IMR-90 (cell line): Measurements from ENCODE around the gene INAVA. TPM values are rescaled to one million over a fixed set of nuclear protein-coding genes. Genes with fewer than 3 reads are reported as not detected.

Experiments
- ATAC-seq: fragments of 200-7000 bp; cut with Tn5 transposase; 2 replicates; pipeline ENCODE4 v1.9.1; 2020; ENCODE audit warnings: low read depth, mild to moderate bottlenecking, moderate library complexity
- BruUV-seq: library from RNA; stranded (reverse); fragments of 400-500 nt; replicated peaks from 2 replicates; lab custom pipeline; 2021; lab: Mats Ljungman, UMichigan
- CTCF ChIA-PET: fragments of 300-600 bp; formaldehyde crosslinking; extraction: SDS; loops from one replicate; lab custom pipeline; 2021; ENCODE audit warnings: antibody characterized with exemption; lab: Yijun Ruan, JAX
- POLR2A ChIA-PET: fragments of 300-600 bp; sonication (Branson Sonifier 250); formaldehyde crosslinking; loops from one replicate; lab custom pipeline; 2022; ENCODE audit warnings: antibody characterized with exemption; ENCODE audit not compliant: unreplicated experiment; lab: Charles Lee
- DNase-seq: peaks from one replicate; pipeline ENCODE4 v3.0.0; 2013
- H2AFZ ChIP-seq: replicated peaks from 2 replicates; pipeline ENCODE3; 2013; ENCODE audit warnings: low read length, mild to moderate bottlenecking; ENCODE audit not compliant: poor library complexity
- H2AK5ac ChIP-seq: 2 replicates; pipeline ENCODE4 v1.6.1; 2013; ENCODE audit warnings: low read depth, low read length, inconsistent platforms
- H2AK9ac ChIP-seq: replicated peaks from 2 replicates; pipeline ENCODE3; 2013; ENCODE audit warnings: mild to moderate bottlenecking, low read depth, low read length, moderate library complexity; ENCODE audit not compliant: poor library complexity
- H2BK120ac ChIP-seq: 2 replicates; pipeline ENCODE4 v1.6.1; 2013; ENCODE audit warnings: low read depth, low read length, inconsistent platforms
- H2BK15ac ChIP-seq: 3 replicates; pipeline ENCODE4 v1.6.1; 2013; ENCODE audit warnings: low read depth, low read length, inconsistent platforms
- H2BK20ac ChIP-seq: 2 replicates; pipeline ENCODE4 v1.6.1; 2013; ENCODE audit warnings: low read depth, mild to moderate bottlenecking, inconsistent platforms, low read length, moderate library complexity
- H2BK5ac ChIP-seq: 2 replicates; pipeline ENCODE4 v1.6.1; 2013; ENCODE audit warnings: mild to moderate bottlenecking, low read depth, low read length, inconsistent platforms; ENCODE audit not compliant: poor library complexity, severe bottlenecking
- H3K14ac ChIP-seq: replicated peaks from 2 replicates; pipeline ENCODE4 v1.6.1; 2013; ENCODE audit warnings: low read depth, low read length, inconsistent platforms
- H3K18ac ChIP-seq: 2 replicates; pipeline ENCODE4 v1.6.1; 2013; ENCODE audit warnings: low read depth, low read length, control low read depth
- H3K23ac ChIP-seq: 2 replicates; pipeline ENCODE4 v1.6.1; 2013; ENCODE audit warnings: low read depth, low read length, inconsistent platforms
- H3K27ac ChIP-seq: 2 replicates; pipeline ENCODE4 v1.5.1; 2013; ENCODE audit warnings: mild to moderate bottlenecking, control low read depth, low read length; ENCODE audit not compliant: insufficient read depth
- H3K27me3 ChIP-seq: 2 replicates; pipeline ENCODE4 v1.6.1; 2013; ENCODE audit warnings: low read length; ENCODE audit not compliant: control insufficient read depth, insufficient read depth
- H3K36me3 ChIP-seq: 2 replicates; pipeline ENCODE4 v1.6.1; 2013; ENCODE audit warnings: low read length, mixed read lengths; ENCODE audit not compliant: control insufficient read depth, insufficient read depth
- H3K4ac ChIP-seq: 2 replicates; pipeline ENCODE4 v1.6.1; 2013; ENCODE audit warnings: low read depth, low read length, inconsistent platforms
- H3K4me1 ChIP-seq: 2 replicates; pipeline ENCODE4 v1.6.1; 2013; ENCODE audit warnings: low read length, mixed read lengths; ENCODE audit not compliant: control insufficient read depth, insufficient read depth
- H3K4me2 ChIP-seq: 2 replicates; pipeline ENCODE4 v1.6.1; 2013; ENCODE audit warnings: low read depth, mild to moderate bottlenecking, control low read depth, low read length, moderate library complexity
- H3K4me3 ChIP-seq: 2 replicates; pipeline ENCODE4 v1.5.1; 2013; ENCODE audit warnings: low read depth, mild to moderate bottlenecking, control low read depth, low read length, moderate library complexity; ENCODE audit not compliant: insufficient read depth
- H3K56ac ChIP-seq: 2 replicates; pipeline ENCODE4 v1.6.1; 2013; ENCODE audit warnings: low read length, inconsistent platforms; ENCODE audit not compliant: insufficient read depth; ENCODE audit errors: extremely low read depth
- H3K79me1 ChIP-seq, 2 experiments: 2 replicates each; pipeline ENCODE4 v1.6.1; 2013; ENCODE audit warnings: low read length in 2 of 2, inconsistent platforms in 1 of 2, low read depth in 1 of 2
- H3K9ac ChIP-seq: 2 replicates; pipeline ENCODE4 v1.6.1; 2013; ENCODE audit warnings: low read depth, low read length, control low read depth
- H3K9me1 ChIP-seq: 2 replicates; pipeline ENCODE4 v1.6.1; 2013; ENCODE audit warnings: low read length, inconsistent platforms; ENCODE audit not compliant: insufficient read depth
- H3K9me3 ChIP-seq: 2 replicates; pipeline ENCODE4 v1.6.1; 2013; ENCODE audit warnings: low read length; ENCODE audit not compliant: control insufficient read depth, insufficient read depth
- H4K20me1 ChIP-seq: 2 replicates; pipeline ENCODE4 v1.6.1; 2013; ENCODE audit warnings: low read length, inconsistent platforms; ENCODE audit not compliant: insufficient read depth
- H4K5ac ChIP-seq: 2 replicates; pipeline ENCODE4 v1.6.1; 2013; ENCODE audit warnings: mild to moderate bottlenecking, low read depth, low read length, control low read depth
- H4K8ac ChIP-seq, 2 experiments: 2 replicates each; pipeline ENCODE4 v1.6.1; 2013; ENCODE audit warnings: low read depth in 2 of 2, low read length in 2 of 2, control low read depth in 1 of 2, inconsistent platforms in 1 of 2
- H4K91ac ChIP-seq: 2 replicates; pipeline ENCODE4 v1.6.1; 2013; ENCODE audit warnings: low read depth, low read length, inconsistent platforms; ENCODE audit not compliant: insufficient read depth
- SMC3 ChIP-seq: fragments of 150-350 bp; IDR thresholded peaks from 2 replicates; pipeline ENCODE4 v1.6.1; 2016; ENCODE audit warnings: low read depth, mild to moderate bottlenecking, antibody characterized with exemption, low read length, moderate library complexity
- WGBS, 2 experiments: methylation state at CpG; one replicate each; pipeline versions ENCODE4 v1.1.5 to v1.1.7; 2013; ENCODE audit warnings: missing lambda C conversion rate in 2 of 2; ENCODE audit not compliant: insufficient read length in 1 of 2; ENCODE audit errors: extremely low coverage in 2 of 2; 5-methylcytosine and 5-hydroxymethylcytosine counted together
- dilution Hi-C: fragments of 300-500 bp; cut with HindIII; formaldehyde crosslinking; loops from one replicate; pipeline ENCODE4 v1.14.3; 2018; ENCODE audit warnings: low sequenced_read_pairs; ENCODE audit not compliant: unreplicated experiment
- in situ Hi-C: fragments of 300-500 bp; cut with MboI; formaldehyde crosslinking; loops from 3 replicates; pipeline ENCODE4 v1.14.3; 2019; ENCODE audit warnings: low sequenced_read_pairs, inconsistent platforms, mixed read lengths
- intact Hi-C: fragments of 100-400 bp; cut with micrococcal nuclease; formaldehyde crosslinking; loops from 2 replicates; pipeline ENCODE4 v1.10.0; 2022
- polyA plus RNA-seq, 3 experiments: library from polyadenylated mRNA; depleted of rRNA; stranded (reverse); fragments of >200 nt; gene quantifications; 2 replicates each; pipeline ENCODE4 v1.2.3, GENCODE V29; 2012; ENCODE audit warnings: low replicate concordance in 1 of 3
- total RNA-seq: library from RNA; depleted of rRNA; stranded (reverse); fragments of >200 nt; gene quantifications from 2 replicates; pipeline ENCODE4 v1.2.3, GENCODE V29; 2012

The INAVA gene
- total and polyA plus RNA-seq, 2 of the 4 experiments (the other 2 are of a cell fraction): under 0.01 to 0.07 TPM

DNA sequence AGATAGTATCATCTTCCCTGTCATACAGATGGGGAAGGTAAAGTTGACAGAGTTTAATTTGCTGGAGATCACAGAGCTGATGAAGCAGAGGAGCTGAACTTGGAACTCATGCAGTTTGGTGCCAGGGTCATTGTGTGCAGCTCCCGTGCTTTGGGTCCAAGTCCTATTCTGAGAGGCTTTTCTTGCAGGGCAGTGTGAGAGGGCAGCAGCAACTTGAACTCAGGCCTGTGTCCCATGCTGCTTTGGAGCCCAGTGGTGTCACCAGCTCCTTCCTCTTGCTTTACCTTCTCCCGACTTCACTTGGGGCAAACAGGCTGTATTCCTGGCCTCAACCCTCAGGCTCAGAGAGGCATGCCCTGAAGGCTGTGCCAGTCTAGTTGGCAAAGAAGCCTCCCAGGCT lies 24.7 kb downstream of the INAVA start:
- Histone ChIP-seq H4K91ac (no peak overlapping the region), H4K8ac (no peak overlapping the region), H3K4me1 (no peaks in the 10 kb centered on the region), H3K27me3 (peaks cover 31% of the 10 kb centered on the region), H3K9ac (no peak overlapping the region), H4K20me1 (no peaks in the 10 kb centered on the region), H3K36me3 (no peaks in the 10 kb centered on the region), H3K9me3 (no peaks in the 10 kb centered on the region), H2BK15ac (no peak overlapping the region), H2BK20ac (no peak overlapping the region), H3K4me2 (no peak overlapping the region), H2AFZ (no peak overlapping the region), H3K79me1 (no peaks in the 10 kb centered on the region), H3K14ac (no peak overlapping the region), H3K4ac (no peak overlapping the region), H3K4me3 (no peak overlapping the region), H2BK120ac (no peak overlapping the region), H3K9me1 (no peaks in the 10 kb centered on the region), H3K23ac (no peak overlapping the region), H3K18ac (no peak overlapping the region), H2BK5ac (no peak overlapping the region), H2AK9ac (no peak overlapping the region), H4K5ac (no peak overlapping the region), H3K56ac (no peak overlapping the region), H3K27ac (no peak overlapping the region), H2AK5ac (no peak overlapping the region)
- ATAC-seq: no peak
- no TSS peak for BruUV-seq
- POLR2A ChIA-PET: no interaction called here
- 88% methylated on average over 1 of the region's 2 CpGs; no CpG with 5 or more reads in 1 of the 2 experiments for WGBS, 2 experiments
- TF ChIP-seq SMC3: no peak
- intact Hi-C loops: no loop called here
- in situ Hi-C loops: no loop called here
- dilution Hi-C loops: no loop called here
- CTCF ChIA-PET: no interaction called here
- DNase-seq: no peak
